Erythroblast (primary cell): ENCODE data around the gene OR2F1.

Experiments used
- GATA1 ChIP-seq: IDR thresholded peaks from 2 replicates; pipeline ENCODE4 v1.6.1; 2011; ENCODE audit warnings: low read depth, mild to moderate bottlenecking, control low read depth, low read length, moderate library complexity
- POLR2A ChIP-seq: IDR thresholded peaks from 2 replicates; pipeline ENCODE4 v1.6.1; 2011; ENCODE audit warnings: mild to moderate bottlenecking, low read length

GRCh38 chr7:143978585-143978984 is 23.9 kb downstream of the OR2F1 start:
- no peak for TF ChIP-seq POLR2A
- TF ChIP-seq GATA1: no peak
